ENCODE data around the gene HSFX4. TPM values are rescaled to one million over a fixed set of nuclear protein-coding genes. Genes with fewer than 3 reads are reported as not detected.
"Not testable (repeated sequence)": the region's sequence is repeated elsewhere in the genome, so short reads cannot be mapped to it uniquely, and the experiment has no call there.

HSFX4 gene
- total and polyA plus RNA-seq, 2 experiments from 2014 or later, result not detected

DNA sequence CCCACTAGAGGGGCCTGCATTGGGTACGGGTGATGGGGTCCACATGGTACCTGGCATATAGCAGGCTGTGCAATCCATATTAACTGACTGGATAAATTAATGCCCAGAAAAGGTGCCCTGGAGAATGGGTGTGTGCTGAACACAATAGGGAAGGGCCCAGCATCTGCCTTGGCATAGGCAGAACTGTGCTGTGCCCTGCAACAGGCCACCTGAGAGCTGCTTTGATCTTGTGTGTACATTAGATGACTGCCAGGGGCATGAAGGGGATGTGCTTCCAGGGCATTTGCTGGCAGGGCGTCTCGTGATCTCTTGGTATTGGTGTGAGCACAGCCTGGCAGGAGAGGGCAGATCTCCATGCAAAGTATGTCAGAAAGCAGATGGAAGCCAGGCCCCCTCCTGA lies 17.6 kb downstream of the HSFX4 start:
- H3K4me2 ChIP-seq, H3K9me3 Mint-ChIP-seq: not testable (repeated sequence)

DNA sequence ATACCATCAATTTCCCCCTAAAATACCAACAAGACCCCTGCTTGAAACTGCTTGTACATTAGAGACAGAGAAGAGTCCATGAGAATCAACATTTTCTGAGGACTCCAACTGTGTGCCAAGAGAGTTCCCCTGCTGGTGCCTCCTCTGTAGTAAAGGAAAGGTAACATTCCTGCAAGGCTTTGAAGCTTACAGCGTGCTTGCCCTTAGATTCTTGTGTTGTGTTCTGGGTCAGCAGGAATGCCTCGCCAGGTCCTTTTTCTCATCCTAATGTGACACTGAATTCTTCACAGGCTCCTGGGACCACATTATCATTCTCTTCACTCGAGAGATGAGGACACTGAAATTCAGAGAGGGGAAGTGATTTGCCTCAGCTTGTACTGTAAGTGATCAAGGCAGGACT lies 18.6 kb downstream of the HSFX4 start:
- H3K9me2 ChIP-seq (ENCODE audit: insufficient read depth), result no peaks in the 10 kb centered on the region
- H3K27me3 ChIP-seq (ENCODE audit: insufficient read depth), result no peaks in the 10 kb centered on the region
- peaks cover 29% of the 10 kb centered on the region; the same call in 2 of the 3 replicates for H3K36me3 Mint-ChIP-seq (ENCODE audit: low read depth)
- TF ChIP-seq CREB1 (CRISPR knock-in tag; IDR thresholded peaks at IDR 0.05; ENCODE audit: low read depth), result no peak
- no peak for TF ChIP-seq ZNF114 (CRISPR knock-in tag; IDR thresholded peaks at IDR 0.05)
- TF ChIP-seq EZH2phosphoT487 (IDR thresholded peaks at IDR 0.05; ENCODE audit: unreplicated experiment), result no peak
- no peak for TF ChIP-seq EZH2 (IDR thresholded peaks at IDR 0.05; ENCODE audit: low read depth, unreplicated experiment)
- TF ChIP-seq, protein P1, sequence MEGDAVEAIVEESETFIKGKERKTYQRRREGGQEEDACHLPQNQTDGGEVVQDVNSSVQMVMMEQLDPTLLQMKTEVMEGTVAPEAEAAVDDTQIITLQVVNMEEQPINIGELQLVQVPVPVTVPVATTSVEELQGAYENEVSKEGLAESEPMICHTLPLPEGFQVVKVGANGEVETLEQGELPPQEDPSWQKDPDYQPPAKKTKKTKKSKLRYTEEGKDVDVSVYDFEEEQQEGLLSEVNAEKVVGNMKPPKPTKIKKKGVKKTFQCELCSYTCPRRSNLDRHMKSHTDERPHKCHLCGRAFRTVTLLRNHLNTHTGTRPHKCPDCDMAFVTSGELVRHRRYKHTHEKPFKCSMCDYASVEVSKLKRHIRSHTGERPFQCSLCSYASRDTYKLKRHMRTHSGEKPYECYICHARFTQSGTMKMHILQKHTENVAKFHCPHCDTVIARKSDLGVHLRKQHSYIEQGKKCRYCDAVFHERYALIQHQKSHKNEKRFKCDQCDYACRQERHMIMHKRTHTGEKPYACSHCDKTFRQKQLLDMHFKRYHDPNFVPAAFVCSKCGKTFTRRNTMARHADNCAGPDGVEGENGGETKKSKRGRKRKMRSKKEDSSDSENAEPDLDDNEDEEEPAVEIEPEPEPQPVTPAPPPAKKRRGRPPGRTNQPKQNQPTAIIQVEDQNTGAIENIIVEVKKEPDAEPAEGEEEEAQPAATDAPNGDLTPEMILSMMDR (conservative IDR thresholded peaks at IDR 0.05; ENCODE audit: low read depth in 2 of 2), result no peak
- TF ChIP-seq POLR2AphosphoS5 (IDR thresholded peaks at IDR 0.05; ENCODE audit: low read depth), result no peak
- no peak for TF ChIP-seq STAT1 (IDR thresholded peaks at IDR 0.05; ENCODE audit: unreplicated experiment)
- H3K79me2 ChIP-seq (replicated peaks; ENCODE audit: insufficient read depth), result no peaks in the 10 kb centered on the region
- H3K4me3 ChIP-seq, result no peak overlapping the region
- H3K27ac ChIP-seq (ENCODE audit: low read depth), result no peak overlapping the region
- no peaks in the 10 kb centered on the region for H3K4me1 ChIP-seq (ENCODE audit: insufficient read depth)
- no peak overlapping the region for H3K4me2 ChIP-seq
- peaks cover 17% of the 10 kb centered on the region for H3K4me1 Mint-ChIP-seq
- DNase-seq (ENCODE audit: low spot score) (peak; percentile 38), ATAC-seq (peak; percentile 85)
- no peaks in the 10 kb centered on the region for H4K20me1 ChIP-seq (replicated peaks; ENCODE audit: insufficient read depth)
- no peaks in the 10 kb centered on the region for H3K36me3 ChIP-seq (ENCODE audit: insufficient read depth)
- H3K27me3 Mint-ChIP-seq (ENCODE audit: insufficient read depth, low read depth, poor library complexity), result peaks cover 1% of the 10 kb centered on the region
- H3K9me3 Mint-ChIP-seq, result no peaks in the 10 kb centered on the region
- H2AFZ ChIP-seq, result no peak overlapping the region
- H3F3A ChIP-seq (replicated peaks; ENCODE audit: low read depth), result no peaks in the 10 kb centered on the region
- H3K27ac Mint-ChIP-seq, result no peak overlapping the region
- H3K4me3 Mint-ChIP-seq, result no peak overlapping the region

More for the DNA sequence above, 17.6 kb downstream of the HSFX4 start:
- H2AFZ ChIP-seq; H3K27me3 ChIP-seq (ENCODE audit: insufficient read depth); H3K4me3 Mint-ChIP-seq; H3K27ac ChIP-seq (ENCODE audit: low read depth); H3K9me2 ChIP-seq (ENCODE audit: insufficient read depth); DNase-seq (ENCODE audit: low spot score); H3K27me3 Mint-ChIP-seq (ENCODE audit: insufficient read depth, low read depth, poor library complexity); H3K27ac Mint-ChIP-seq; H3K4me1 ChIP-seq (ENCODE audit: insufficient read depth); H3K4me3 ChIP-seq; H4K20me1 ChIP-seq (replicated peaks; ENCODE audit: insufficient read depth); ATAC-seq; H3K79me2 ChIP-seq (replicated peaks; ENCODE audit: insufficient read depth); H3K36me3 ChIP-seq (ENCODE audit: insufficient read depth); H3F3A ChIP-seq (replicated peaks; ENCODE audit: low read depth): not testable (repeated sequence)
- H3K36me3 Mint-ChIP-seq (ENCODE audit: low read depth), result peaks cover 29% of the 10 kb centered on the region; the same call in 2 of the 3 replicates
- H3K4me1 Mint-ChIP-seq, result peaks cover 17% of the 10 kb centered on the region

DNA sequence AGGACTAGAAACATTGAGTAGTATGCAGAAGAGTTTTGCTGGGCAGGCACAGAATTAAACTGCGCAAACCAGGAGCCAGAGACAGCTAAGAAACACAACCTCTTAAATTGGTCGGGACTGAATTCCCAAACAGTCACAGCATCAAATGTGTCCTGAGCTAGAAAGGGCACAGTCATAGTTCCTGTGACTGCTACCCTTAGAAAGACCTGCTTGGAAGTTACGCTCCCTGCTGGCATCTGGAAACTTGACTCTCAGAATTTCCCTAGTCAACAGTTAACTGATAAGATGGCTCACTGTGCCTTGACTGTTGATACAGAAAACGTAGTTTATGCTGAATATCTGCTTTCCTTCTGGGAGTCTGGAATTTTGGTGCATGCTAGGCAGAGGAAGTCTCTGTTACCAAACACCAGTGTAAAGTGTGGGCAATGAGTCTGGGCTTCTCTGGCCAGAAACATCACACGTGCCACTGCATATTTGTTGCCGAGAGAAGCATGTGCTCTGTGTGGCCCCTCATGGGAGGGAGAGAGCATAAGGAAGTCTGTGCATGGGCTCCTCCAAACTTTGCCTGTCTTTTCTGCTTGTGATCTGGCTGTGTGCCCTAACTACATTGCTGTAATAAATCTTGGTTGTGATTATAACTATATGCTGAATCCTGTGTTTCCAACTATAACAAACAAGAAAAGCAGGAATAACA lies 20.5 kb downstream of the HSFX4 start:
- peaks cover 17% of the 10 kb centered on the region for H3K4me1 Mint-ChIP-seq
- H3K4me3 Mint-ChIP-seq, result no peak overlapping the region
- Histone ChIP-seq H3K4me1 (ENCODE audit: insufficient read depth) (no peaks in the 10 kb centered on the region), H3K4me3 (no peak overlapping the region), H3K4me2 (no peak overlapping the region), H3K27me3 (ENCODE audit: insufficient read depth) (no peaks in the 10 kb centered on the region), H3K36me3 (ENCODE audit: insufficient read depth) (no peaks in the 10 kb centered on the region), H3K27ac (ENCODE audit: low read depth) (no peak overlapping the region), H2AFZ (no peak overlapping the region), H4K20me1 (replicated peaks; ENCODE audit: insufficient read depth) (no peaks in the 10 kb centered on the region), H3F3A (replicated peaks; ENCODE audit: low read depth) (no peaks in the 10 kb centered on the region), H3K79me2 (replicated peaks; ENCODE audit: insufficient read depth) (no peaks in the 10 kb centered on the region), H3K9me2 (ENCODE audit: insufficient read depth) (no peaks in the 10 kb centered on the region)
- no peak for TF ChIP-seq ZNF331 (CRISPR knock-in tag; IDR thresholded peaks at IDR 0.05; ENCODE audit: low read depth)
- no peak for TF ChIP-seq JUNB (IDR thresholded peaks at IDR 0.05; ENCODE audit: unreplicated experiment)
- no peak for TF ChIP-seq STAT1 (IDR thresholded peaks at IDR 0.05; ENCODE audit: unreplicated experiment)
- TF ChIP-seq EZH2 (IDR thresholded peaks at IDR 0.05; ENCODE audit: low read depth, unreplicated experiment), result no peak
- no peak for TF ChIP-seq CREB1 (CRISPR knock-in tag; IDR thresholded peaks at IDR 0.05; ENCODE audit: low read depth)
- TF ChIP-seq, protein P2, sequence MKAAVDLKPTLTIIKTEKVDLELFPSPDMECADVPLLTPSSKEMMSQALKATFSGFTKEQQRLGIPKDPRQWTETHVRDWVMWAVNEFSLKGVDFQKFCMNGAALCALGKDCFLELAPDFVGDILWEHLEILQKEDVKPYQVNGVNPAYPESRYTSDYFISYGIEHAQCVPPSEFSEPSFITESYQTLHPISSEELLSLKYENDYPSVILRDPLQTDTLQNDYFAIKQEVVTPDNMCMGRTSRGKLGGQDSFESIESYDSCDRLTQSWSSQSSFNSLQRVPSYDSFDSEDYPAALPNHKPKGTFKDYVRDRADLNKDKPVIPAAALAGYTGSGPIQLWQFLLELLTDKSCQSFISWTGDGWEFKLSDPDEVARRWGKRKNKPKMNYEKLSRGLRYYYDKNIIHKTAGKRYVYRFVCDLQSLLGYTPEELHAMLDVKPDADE (IDR thresholded peaks at IDR 0.05), result no peak
- no peak for TF ChIP-seq ZNF114 (CRISPR knock-in tag; IDR thresholded peaks at IDR 0.05)
- DNase-seq (ENCODE audit: low spot score) (no peak), ATAC-seq (no peak)
- peaks cover 1% of the 10 kb centered on the region for H3K27me3 Mint-ChIP-seq (ENCODE audit: insufficient read depth, low read depth, poor library complexity)
- H3K27ac Mint-ChIP-seq, result no peak overlapping the region; the same call in 1 of the 2 replicates
- H3K36me3 Mint-ChIP-seq (ENCODE audit: low read depth), result peaks cover 29% of the 10 kb centered on the region; the same call in 2 of the 3 replicates
- no peaks in the 10 kb centered on the region for H3K9me3 Mint-ChIP-seq
